Endothelial cell (in vitro differentiated cells): Measurements from ENCODE around the gene ZG16B. TPM values are rescaled to one million over a fixed set of nuclear protein-coding genes. Genes with fewer than 3 reads are reported as not detected.

Source experiments
- DNase-seq: peaks from one replicate; pipeline ENCODE4 v3.0.0; 2021; ENCODE audit warnings: low spot score
- H3K27ac Mint-ChIP-seq: one replicate; pipeline ENCODE4 v1.8.0; 2021; ENCODE audit warnings: mixed read lengths, inconsistent platforms; ENCODE audit not compliant: unreplicated experiment
- H3K27me3 Mint-ChIP-seq: one replicate; pipeline ENCODE4 v1.8.0; 2021; ENCODE audit warnings: mild to moderate bottlenecking, moderate library complexity, mixed read lengths, inconsistent platforms; ENCODE audit not compliant: unreplicated experiment
- H3K36me3 Mint-ChIP-seq: one replicate; pipeline ENCODE4 v1.8.0; 2021; ENCODE audit warnings: mild to moderate bottlenecking, low read depth, mixed read lengths, inconsistent platforms; ENCODE audit not compliant: unreplicated experiment
- H3K4me1 Mint-ChIP-seq: one replicate; pipeline ENCODE4 v1.8.0; 2021; ENCODE audit warnings: mild to moderate bottlenecking, mixed read lengths, inconsistent platforms; ENCODE audit not compliant: unreplicated experiment
- H3K4me3 Mint-ChIP-seq: one replicate; pipeline ENCODE4 v1.8.0; 2021; ENCODE audit warnings: mild to moderate bottlenecking, mixed read lengths, inconsistent platforms; ENCODE audit not compliant: unreplicated experiment
- H3K9me3 Mint-ChIP-seq: one replicate; pipeline ENCODE4 v1.8.0; 2021; ENCODE audit warnings: mixed read lengths, inconsistent platforms; ENCODE audit not compliant: unreplicated experiment
- CTCF ChIP-seq: fragments of 200-600 bp; sonication (generic); IDR thresholded peaks from one replicate; pipeline ENCODE4 v1.5.0; 2021; ENCODE audit warnings: antibody characterized with exemption; ENCODE audit not compliant: unreplicated experiment
- total RNA-seq: library from RNA; stranded (reverse); fragmentation: NEBNext Ultra II Directional; extraction: Animal tissue kit (Norgen Biotek cat#: 25700); gene quantifications from one replicate; pipeline ENCODE4 v1.2.1, GENCODE V29; 2021; ENCODE audit not compliant: unreplicated experiment

ZG16B gene
- total RNA-seq, 1 donor from 2014 or later: 1.3 TPM

- TF ChIP-seq CTCF: no peak
- Mint-ChIP-seq H3K9me3 (no peaks in the 10 kb centered on the region), H3K36me3 (peaks cover 4% of the 10 kb centered on the region), H3K4me1 (no peaks in the 10 kb centered on the region), H3K27ac (no peak overlapping the region), H3K27me3 (peaks cover 4% of the 10 kb centered on the region), H3K4me3 (no peak overlapping the region)
- no peak for DNase-seq
Observed at GRCh38 chr16:2808181-2808580, 21.9 kb upstream of the ZG16B start.

GRCh38 chr16:2809149-2809760 is 20.8 kb upstream of the ZG16B start:
- Mint-ChIP-seq H3K4me3 (no peak overlapping the region), H3K27ac (no peak overlapping the region), H3K27me3 (peaks cover 6% of the 10 kb centered on the region), H3K36me3 (peaks cover 4% of the 10 kb centered on the region), H3K9me3 (no peaks in the 10 kb centered on the region), H3K4me1 (no peaks in the 10 kb centered on the region)
- no peak for TF ChIP-seq CTCF
- no peak for DNase-seq

GRCh38 chr16:2810651-2811050 is 19.5 kb upstream of the ZG16B start:
- no peak overlapping the region for H3K27ac Mint-ChIP-seq
- H3K4me3 Mint-ChIP-seq: no peak overlapping the region
- no peak for DNase-seq
- peaks cover 5% of the 10 kb centered on the region for H3K27me3 Mint-ChIP-seq
- no peak for TF ChIP-seq CTCF
- H3K36me3 Mint-ChIP-seq: peaks cover under 1% of the 10 kb centered on the region
- H3K9me3 Mint-ChIP-seq: no peaks in the 10 kb centered on the region
- H3K4me1 Mint-ChIP-seq: no peaks in the 10 kb centered on the region

- DNase-seq: no peak
- Mint-ChIP-seq H3K27me3 (peaks cover 7% of the 10 kb centered on the region), H3K27ac (no peak overlapping the region)
Observed at GRCh38 chr16:2811703-2812471, 18.2 kb upstream of the ZG16B start.

More at GRCh38 chr16:2811703-2812471, 18.2 kb upstream of the ZG16B start:
- Mint-ChIP-seq H3K36me3 (no peaks in the 10 kb centered on the region), H3K9me3 (no peaks in the 10 kb centered on the region), H3K4me1 (no peaks in the 10 kb centered on the region), H3K4me3 (no peak overlapping the region)
- no peak for TF ChIP-seq CTCF
